ENCODE data around the gene KANSL1.

Gene KANSL1

DNA sequence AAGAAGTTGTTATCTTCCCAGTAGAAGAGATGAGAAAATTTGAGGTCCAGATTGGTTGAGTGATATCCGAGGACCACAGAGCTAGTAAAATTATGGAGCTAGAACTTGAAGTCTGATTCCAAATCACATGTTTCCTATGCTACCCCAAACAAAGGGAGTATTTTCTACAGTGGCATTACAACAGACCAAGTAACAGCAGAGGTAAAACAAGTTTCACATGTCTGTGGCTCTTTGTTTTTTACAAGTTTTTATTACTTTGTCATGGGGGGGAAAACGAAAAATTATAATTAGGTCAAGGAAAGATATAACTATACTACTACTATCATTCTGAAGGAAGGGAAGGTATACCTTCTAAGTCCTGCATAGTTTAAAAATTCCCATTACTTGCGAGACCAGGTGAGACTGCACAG is 49.4 kb downstream of the KANSL1 start:
- Histone ChIP-seq H3K4me3 (ENCODE audit: insufficient read depth, low read length, poor library complexity, severe bottlenecking) (no peak overlapping the region), H3K9ac (ENCODE audit: low read length) (peak overlapping the region; percentile 1; the same call in 1 of the 2 replicates), H3F3A (ENCODE audit: insufficient read depth) (peaks cover 47% of the 10 kb centered on the region)

GRCh38 chr17:46141645-46142044 is 51.6 kb downstream of the KANSL1 start:
- peaks cover 95% of the 10 kb centered on the region for H3K79me2 ChIP-seq (ENCODE audit: insufficient read depth, low read length)
- TF ChIP-seq EZH2phosphoT487 (conservative IDR thresholded peaks at IDR 0.05; ENCODE audit: low read length): no peak
- TF ChIP-seq, protein P1, sequence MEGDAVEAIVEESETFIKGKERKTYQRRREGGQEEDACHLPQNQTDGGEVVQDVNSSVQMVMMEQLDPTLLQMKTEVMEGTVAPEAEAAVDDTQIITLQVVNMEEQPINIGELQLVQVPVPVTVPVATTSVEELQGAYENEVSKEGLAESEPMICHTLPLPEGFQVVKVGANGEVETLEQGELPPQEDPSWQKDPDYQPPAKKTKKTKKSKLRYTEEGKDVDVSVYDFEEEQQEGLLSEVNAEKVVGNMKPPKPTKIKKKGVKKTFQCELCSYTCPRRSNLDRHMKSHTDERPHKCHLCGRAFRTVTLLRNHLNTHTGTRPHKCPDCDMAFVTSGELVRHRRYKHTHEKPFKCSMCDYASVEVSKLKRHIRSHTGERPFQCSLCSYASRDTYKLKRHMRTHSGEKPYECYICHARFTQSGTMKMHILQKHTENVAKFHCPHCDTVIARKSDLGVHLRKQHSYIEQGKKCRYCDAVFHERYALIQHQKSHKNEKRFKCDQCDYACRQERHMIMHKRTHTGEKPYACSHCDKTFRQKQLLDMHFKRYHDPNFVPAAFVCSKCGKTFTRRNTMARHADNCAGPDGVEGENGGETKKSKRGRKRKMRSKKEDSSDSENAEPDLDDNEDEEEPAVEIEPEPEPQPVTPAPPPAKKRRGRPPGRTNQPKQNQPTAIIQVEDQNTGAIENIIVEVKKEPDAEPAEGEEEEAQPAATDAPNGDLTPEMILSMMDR (IDR thresholded peaks at IDR 0.05; ENCODE audit: insufficient read depth, low read length, poor library complexity, severe bottlenecking): no peak
- H3K4me2 ChIP-seq (ENCODE audit: low read depth, low read length, poor library complexity, severe bottlenecking): peak overlapping the region; percentile 41
- H4K20me1 ChIP-seq (ENCODE audit: low read depth, low read length): peaks cover 47% of the 10 kb centered on the region
- H3K27ac ChIP-seq (ENCODE audit: low read depth, low read length): peak overlapping the region; percentile 48; the same call in 1 of the 2 replicates
- H3K9me3 ChIP-seq (ENCODE audit: insufficient read depth, low read length): no peaks in the 10 kb centered on the region
- H3K9me2 ChIP-seq (replicated peaks; ENCODE audit: insufficient read depth, low read length): no peaks in the 10 kb centered on the region
- no peak overlapping the region for H3K4me3 ChIP-seq (ENCODE audit: insufficient read depth, low read length, poor library complexity, severe bottlenecking)
- no peak overlapping the region for H2AFZ ChIP-seq (ENCODE audit: low read depth, low read length, severe bottlenecking)
- peaks cover 38% of the 10 kb centered on the region; the same call in 1 of the 2 replicates for H3F3A ChIP-seq (ENCODE audit: insufficient read depth)
- H3K27me3 ChIP-seq (ENCODE audit: low read length): no peaks in the 10 kb centered on the region
- no peak overlapping the region for H3K9ac ChIP-seq (ENCODE audit: low read length)
- no peaks in the 10 kb centered on the region for H3K36me3 ChIP-seq (ENCODE audit: low read length)

More for the DNA sequence above, 49.4 kb downstream of the KANSL1 start:
- Histone ChIP-seq H3K4me2 (ENCODE audit: low read depth, low read length, poor library complexity, severe bottlenecking) (peak overlapping the region; percentile 52), H3K79me2 (ENCODE audit: insufficient read depth, low read length) (peaks cover 95% of the 10 kb centered on the region), H4K20me1 (ENCODE audit: low read depth, low read length) (peaks cover 44% of the 10 kb centered on the region), H3K27ac (ENCODE audit: low read depth, low read length) (peak overlapping the region; percentile 38), H3K27me3 (ENCODE audit: low read length) (no peaks in the 10 kb centered on the region), H3K9me3 (ENCODE audit: insufficient read depth, low read length) (no peaks in the 10 kb centered on the region), H3K36me3 (ENCODE audit: low read length) (no peaks in the 10 kb centered on the region), H2AFZ (ENCODE audit: low read depth, low read length, severe bottlenecking) (no peak overlapping the region), H3K9me2 (replicated peaks; ENCODE audit: insufficient read depth, low read length) (no peaks in the 10 kb centered on the region)
- TF ChIP-seq EZH2phosphoT487 (conservative IDR thresholded peaks at IDR 0.05; ENCODE audit: low read length): no peak
- TF ChIP-seq, protein P1 (IDR thresholded peaks at IDR 0.05; ENCODE audit: insufficient read depth, low read length, poor library complexity, severe bottlenecking): no peak

DNA sequence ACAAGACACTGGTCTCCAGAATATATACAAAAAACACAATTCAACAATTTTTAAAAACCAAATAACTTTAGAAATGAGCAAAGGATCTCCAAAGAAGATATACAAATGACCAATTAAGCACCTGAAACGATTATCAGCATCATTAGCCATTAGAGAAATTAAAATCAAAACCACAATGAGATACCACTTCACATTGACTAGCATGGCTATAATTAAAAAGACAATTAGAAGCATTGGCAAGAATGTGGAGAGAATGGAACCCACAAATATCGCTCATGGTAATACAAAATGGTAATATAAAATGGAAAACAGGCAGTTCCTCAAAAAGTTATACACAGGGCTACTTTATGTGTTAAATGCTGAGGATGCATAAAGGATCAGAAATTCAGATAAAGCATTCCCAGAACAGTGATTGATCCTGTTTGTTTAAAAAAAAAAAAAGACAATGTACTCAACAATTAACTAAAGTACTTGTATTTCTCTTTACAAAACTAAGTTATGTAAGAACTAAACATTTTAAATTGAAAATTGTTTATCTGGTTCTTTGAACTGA is 52.5 kb downstream of the KANSL1 start:
- TF ChIP-seq, protein P1 (IDR thresholded peaks at IDR 0.05; ENCODE audit: insufficient read depth, low read length, poor library complexity, severe bottlenecking): no peak
- TF ChIP-seq EZH2phosphoT487 (conservative IDR thresholded peaks at IDR 0.05; ENCODE audit: low read length): no peak
- Histone ChIP-seq H2AFZ (ENCODE audit: low read depth, low read length, severe bottlenecking) (no peak overlapping the region), H4K20me1 (ENCODE audit: low read depth, low read length) (peaks cover 50% of the 10 kb centered on the region), H3F3A (ENCODE audit: insufficient read depth) (peaks cover 42% of the 10 kb centered on the region; the same call in 1 of the 2 replicates), H3K4me3 (ENCODE audit: insufficient read depth, low read length, poor library complexity, severe bottlenecking) (no peak overlapping the region), H3K79me2 (ENCODE audit: insufficient read depth, low read length) (peaks cover 97% of the 10 kb centered on the region), H3K9me3 (ENCODE audit: insufficient read depth, low read length) (no peaks in the 10 kb centered on the region), H3K27ac (ENCODE audit: low read depth, low read length) (no peak overlapping the region), H3K27me3 (ENCODE audit: low read length) (no peaks in the 10 kb centered on the region), H3K36me3 (ENCODE audit: low read length) (no peaks in the 10 kb centered on the region), H3K9ac (ENCODE audit: low read length) (no peak overlapping the region), H3K4me2 (ENCODE audit: low read depth, low read length, poor library complexity, severe bottlenecking) (peak overlapping the region; percentile 41), H3K9me2 (replicated peaks; ENCODE audit: insufficient read depth, low read length) (no peaks in the 10 kb centered on the region)

All from SU-DHL-6 (cell line).